Endodermal cell (in vitro differentiated cells): ENCODE data around the gene TRIM24. TPM values are rescaled to one million over a fixed set of nuclear protein-coding genes. Genes with fewer than 3 reads are reported as not detected.

Experiments used
- DNase-seq: peaks from one replicate; pipeline ENCODE4 v3.0.0-alpha.2; 2017
- H3K27ac ChIP-seq: 2 replicates; pipeline ENCODE4 v1.5.1; 2013; ENCODE audit warnings: mild to moderate bottlenecking, low read depth, low read length, moderate library complexity
- H3K27me3 ChIP-seq: 2 replicates; pipeline ENCODE4 v1.6.1; 2013; ENCODE audit warnings: mild to moderate bottlenecking, low read length, moderate library complexity; ENCODE audit not compliant: insufficient read depth, control insufficient read depth, poor library complexity, severe bottlenecking
- H3K36me3 ChIP-seq: 2 replicates; pipeline ENCODE4 v1.7.0; 2013; ENCODE audit warnings: mild to moderate bottlenecking, low read length, moderate library complexity; ENCODE audit not compliant: control insufficient read depth, insufficient read depth
- H3K4me1 ChIP-seq: one replicate; pipeline ENCODE4 v1.7.0; 2013; ENCODE audit warnings: low read length; ENCODE audit not compliant: control insufficient read depth, insufficient read depth
- H3K4me3 ChIP-seq: 2 replicates; pipeline ENCODE4 v1.5.1; 2013; ENCODE audit warnings: mild to moderate bottlenecking, low read length, moderate library complexity
- H3K9ac ChIP-seq: 2 replicates; pipeline ENCODE4 v1.6.1; 2013; ENCODE audit warnings: mild to moderate bottlenecking, low read length, moderate library complexity; ENCODE audit not compliant: poor library complexity, severe bottlenecking; ENCODE audit errors: extremely low read depth
- H3K9me3 ChIP-seq: 2 replicates; pipeline ENCODE4 v1.6.1; 2013; ENCODE audit warnings: mild to moderate bottlenecking, low read length, moderate library complexity; ENCODE audit not compliant: control insufficient read depth
- H3K27ac Mint-ChIP-seq: 2 replicates; pipeline ENCODE4 v1.8.0; 2020; ENCODE audit warnings: mixed read lengths
- H3K27me3 Mint-ChIP-seq: 2 replicates; pipeline ENCODE4 v1.8.0; 2021; ENCODE audit warnings: mild to moderate bottlenecking, mixed read lengths; ENCODE audit not compliant: insufficient read depth
- H3K36me3 Mint-ChIP-seq: 2 replicates; pipeline ENCODE4 v1.8.0; 2020; ENCODE audit warnings: low read depth, mixed read lengths
- H3K4me1 Mint-ChIP-seq: 2 replicates; pipeline ENCODE4 v1.8.0; 2020; ENCODE audit warnings: mixed read lengths
- H3K4me3 Mint-ChIP-seq: 2 replicates; pipeline ENCODE4 v1.8.0; 2020; ENCODE audit warnings: mild to moderate bottlenecking, moderate library complexity, mixed read lengths
- H3K9me3 Mint-ChIP-seq: 2 replicates; pipeline ENCODE4 v1.8.0; 2020; ENCODE audit warnings: mild to moderate bottlenecking, mixed read lengths
- WGBS, 2 experiments: methylation state at CpG; one replicate each; pipeline versions ENCODE4 v1.1.5 to v1.1.7; 2013; ENCODE audit warnings: missing lambda C conversion rate in 2 of 2, mixed read lengths in 1 of 2; ENCODE audit not compliant: insufficient coverage in 1 of 2, insufficient read length in 1 of 2; 5-methylcytosine and 5-hydroxymethylcytosine counted together
- total RNA-seq, 2 donors: library from RNA; stranded (reverse); fragmentation: NEBNext Ultra II Directional in 1 of 2; extraction: Animal tissue kit (Norgen Biotek cat#: 25700) in 1 of 2; gene quantifications; 2 replicates in 1 of 2; 3 replicates in 1 of 2; pipeline ENCODE4 v1.2.1, GENCODE V29; 2021
- TF ChIP-seq, protein P1 (sequence below): fragments of 200-600 bp; sonication (generic); conservative IDR thresholded peaks from 2 replicates; pipeline ENCODE4 v1.5.0; 2021; ENCODE audit warnings: antibody characterized with exemption, mild to moderate bottlenecking

The TRIM24 gene
- total RNA-seq, 2 donors from 2014 or later: 62.1 to 70.1 TPM

DNA sequence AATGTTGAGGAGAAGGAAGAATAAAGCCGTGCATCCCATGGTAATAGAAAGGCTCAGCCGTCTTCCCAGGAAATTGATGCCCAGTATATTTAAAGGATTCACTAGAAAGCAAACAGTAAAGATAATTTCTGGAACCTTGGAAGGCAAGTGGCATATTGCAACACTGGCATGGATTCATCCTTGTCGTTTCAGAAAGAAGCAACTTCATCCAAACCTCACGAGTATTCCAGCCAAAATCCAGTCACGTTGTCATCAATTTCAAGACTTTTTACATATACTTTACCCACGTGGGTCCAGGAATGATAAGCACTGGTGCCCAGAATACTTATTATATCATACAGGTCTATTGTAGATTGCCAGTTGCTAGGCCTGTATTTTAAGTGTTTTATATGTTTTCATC, 167.3 kb downstream of the TRIM24 start:
- Histone ChIP-seq H3K4me1 (no peaks in the 10 kb centered on the region), H3K4me3 (no peak overlapping the region), H3K9ac (no peak overlapping the region), H3K27me3 (no peaks in the 10 kb centered on the region), H3K27ac (no peak overlapping the region), H3K9me3 (no peaks in the 10 kb centered on the region), H3K36me3 (no peaks in the 10 kb centered on the region)
- 89 to 96% methylated on average over 4 to 6 of the region's 6 CpGs for WGBS, 2 experiments
- Mint-ChIP-seq H3K4me3 (no peak overlapping the region), H3K4me1 (peaks cover 6% of the 10 kb centered on the region), H3K27ac (no peak overlapping the region), H3K36me3 (no peaks in the 10 kb centered on the region), H3K9me3 (no peaks in the 10 kb centered on the region), H3K27me3 (no peaks in the 10 kb centered on the region)
- no peak for DNase-seq
- TF ChIP-seq, protein P1, sequence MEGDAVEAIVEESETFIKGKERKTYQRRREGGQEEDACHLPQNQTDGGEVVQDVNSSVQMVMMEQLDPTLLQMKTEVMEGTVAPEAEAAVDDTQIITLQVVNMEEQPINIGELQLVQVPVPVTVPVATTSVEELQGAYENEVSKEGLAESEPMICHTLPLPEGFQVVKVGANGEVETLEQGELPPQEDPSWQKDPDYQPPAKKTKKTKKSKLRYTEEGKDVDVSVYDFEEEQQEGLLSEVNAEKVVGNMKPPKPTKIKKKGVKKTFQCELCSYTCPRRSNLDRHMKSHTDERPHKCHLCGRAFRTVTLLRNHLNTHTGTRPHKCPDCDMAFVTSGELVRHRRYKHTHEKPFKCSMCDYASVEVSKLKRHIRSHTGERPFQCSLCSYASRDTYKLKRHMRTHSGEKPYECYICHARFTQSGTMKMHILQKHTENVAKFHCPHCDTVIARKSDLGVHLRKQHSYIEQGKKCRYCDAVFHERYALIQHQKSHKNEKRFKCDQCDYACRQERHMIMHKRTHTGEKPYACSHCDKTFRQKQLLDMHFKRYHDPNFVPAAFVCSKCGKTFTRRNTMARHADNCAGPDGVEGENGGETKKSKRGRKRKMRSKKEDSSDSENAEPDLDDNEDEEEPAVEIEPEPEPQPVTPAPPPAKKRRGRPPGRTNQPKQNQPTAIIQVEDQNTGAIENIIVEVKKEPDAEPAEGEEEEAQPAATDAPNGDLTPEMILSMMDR: no peak

DNA sequence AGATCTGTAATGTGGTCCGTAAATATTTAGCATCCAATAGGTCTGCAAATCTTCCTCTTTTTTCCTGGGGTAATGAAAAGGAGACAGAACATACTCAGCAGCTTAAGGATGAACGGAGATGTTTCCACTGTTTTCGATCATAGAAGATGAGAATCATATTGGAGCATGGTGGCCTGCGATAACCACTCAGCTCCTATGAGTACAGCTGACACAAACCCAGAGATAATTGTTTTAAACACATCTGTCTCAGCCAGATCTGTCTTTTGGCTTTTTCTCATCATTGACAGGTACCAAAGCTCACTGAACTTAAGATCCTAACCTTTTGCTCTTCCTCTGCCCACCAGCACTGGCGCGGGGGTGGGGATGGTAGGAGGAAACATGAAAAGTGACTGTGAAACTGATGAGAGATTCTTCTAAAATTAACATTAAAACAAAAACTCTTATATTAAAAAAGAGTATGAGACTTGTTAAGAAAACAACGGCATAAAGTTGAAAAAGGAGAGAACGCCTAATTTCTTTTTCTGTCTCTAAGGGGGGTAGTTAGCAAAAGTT, 170.1 kb downstream of the TRIM24 start:
- WGBS, 2 experiments: 87 to 95% methylated on average over 5 to 6 of the region's 8 CpGs
- H3K4me1 ChIP-seq: no peaks in the 10 kb centered on the region
- no peaks in the 10 kb centered on the region for H3K9me3 Mint-ChIP-seq
- TF ChIP-seq, protein P1: no peak
- H3K9ac ChIP-seq: no peak overlapping the region
- H3K27me3 ChIP-seq: no peaks in the 10 kb centered on the region
- no peak overlapping the region for H3K4me3 Mint-ChIP-seq
- no peak overlapping the region for H3K27ac ChIP-seq
- H3K36me3 ChIP-seq: no peaks in the 10 kb centered on the region
- H3K9me3 ChIP-seq: no peaks in the 10 kb centered on the region
- no peak overlapping the region for H3K27ac Mint-ChIP-seq
- H3K4me1 Mint-ChIP-seq: peaks cover 5% of the 10 kb centered on the region
- no peak overlapping the region for H3K4me3 ChIP-seq
- H3K27me3 Mint-ChIP-seq: no peaks in the 10 kb centered on the region
- no peaks in the 10 kb centered on the region for H3K36me3 Mint-ChIP-seq
- peak; percentile 26 for DNase-seq

DNA sequence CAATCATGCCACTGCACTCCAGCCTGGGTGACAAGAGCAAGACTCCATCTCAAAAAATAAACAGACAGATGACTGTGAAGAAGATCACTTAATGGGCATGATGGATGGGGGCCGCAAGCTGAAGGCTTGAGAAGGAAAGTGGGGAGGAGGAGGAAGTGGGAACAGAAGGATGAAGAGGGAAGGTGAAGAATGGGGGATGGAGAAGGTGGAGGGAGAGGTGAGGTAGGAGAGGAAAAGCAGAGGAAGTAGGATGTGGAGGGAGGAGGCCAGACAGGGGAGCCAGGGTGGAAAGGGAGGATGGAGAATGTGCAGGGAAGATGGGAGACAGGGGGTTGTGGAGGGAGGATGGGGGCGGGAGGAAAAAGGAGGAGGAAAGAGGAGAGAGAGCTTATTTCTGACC, 172.3 kb downstream of the TRIM24 start:
- H3K9me3 Mint-ChIP-seq: no peaks in the 10 kb centered on the region
- TF ChIP-seq, protein P1: no peak
- 84 to 100% methylated on average over 1 to 2 of the region's 2 CpGs for WGBS, 2 experiments
- H3K36me3 Mint-ChIP-seq: no peaks in the 10 kb centered on the region
- Histone ChIP-seq H3K36me3 (no peaks in the 10 kb centered on the region), H3K9ac (no peak overlapping the region), H3K4me3 (no peak overlapping the region), H3K4me1 (no peaks in the 10 kb centered on the region), H3K9me3 (no peaks in the 10 kb centered on the region), H3K27me3 (no peaks in the 10 kb centered on the region), H3K27ac (no peak overlapping the region)
- no peak overlapping the region for H3K4me3 Mint-ChIP-seq
- H3K27ac Mint-ChIP-seq: no peak overlapping the region
- DNase-seq: peak; percentile 2
- no peaks in the 10 kb centered on the region for H3K27me3 Mint-ChIP-seq
- H3K4me1 Mint-ChIP-seq: no peaks in the 10 kb centered on the region
